IPS-18c (cell line): ENCODE measurements around the gene SHLD2.
"Not testable (repeated sequence)": the region's sequence is repeated elsewhere in the genome, so short reads cannot be mapped to it uniquely, and the experiment has no call there.

ENCODE experiments used
- H3K4me3 ChIP-seq: 2 replicates; pipeline ENCODE4 v1.7.0; 2013; ENCODE audit warnings: low read depth, mild to moderate bottlenecking, low read length, moderate library complexity; ENCODE audit not compliant: insufficient read depth
- H3K9me3 ChIP-seq: one replicate; pipeline ENCODE4 v1.6.1; 2013; ENCODE audit warnings: mild to moderate bottlenecking, low read length, moderate library complexity; ENCODE audit not compliant: control insufficient read depth, insufficient read depth

Gene SHLD2

GRCh38 chr10:87229211-87229610 lies 134.2 kb downstream of the SHLD2 start:
- H3K4me3 ChIP-seq, H3K9me3 ChIP-seq: not testable (repeated sequence)

GRCh38 chr10:87234854-87235253 lies 139.8 kb downstream of the SHLD2 start:
- H3K9me3 ChIP-seq, H3K4me3 ChIP-seq: not testable (repeated sequence)

- not testable (repeated sequence) for H3K9me3 ChIP-seq, H3K4me3 ChIP-seq
Measured at GRCh38 chr10:87237244-87237643, 142.2 kb downstream of the SHLD2 start.

GRCh38 chr10:87239346-87239808 lies 144.4 kb downstream of the SHLD2 start:
- not testable (repeated sequence) for H3K9me3 ChIP-seq, H3K4me3 ChIP-seq
